Activated CD8-positive, alpha-beta memory T cell treated with anti-CD3 and anti-CD28 coated beads for 24 hours (primary cell): ENCODE measurements around the gene SKA3.

Experiments used
- DNase-seq: peaks from one replicate; pipeline ENCODE4 v3.0.0-alpha.2; 2020

SKA3 gene

GRCh38 chr13:21111546-21111945 lies 64.8 kb downstream of the SKA3 start:
- DNase-seq, result no peak

- no peak for DNase-seq
Measured at GRCh38 chr13:21109168-21109567, 67.2 kb downstream of the SKA3 start.

- DNase-seq, result no peak
Measured at GRCh38 chr13:21106089-21106488, 70.3 kb downstream of the SKA3 start.

- no peak for DNase-seq
Measured at GRCh38 chr13:21104199-21105019, 71.9 kb downstream of the SKA3 start.
